Measurements from ENCODE around the gene CLRN2. TPM values are rescaled to one million over a fixed set of nuclear protein-coding genes. Genes with fewer than 3 reads are reported as not detected.

The CLRN2 gene
- polyA plus RNA-seq, 1 donor from 2014 or later, result not detected

DNA sequence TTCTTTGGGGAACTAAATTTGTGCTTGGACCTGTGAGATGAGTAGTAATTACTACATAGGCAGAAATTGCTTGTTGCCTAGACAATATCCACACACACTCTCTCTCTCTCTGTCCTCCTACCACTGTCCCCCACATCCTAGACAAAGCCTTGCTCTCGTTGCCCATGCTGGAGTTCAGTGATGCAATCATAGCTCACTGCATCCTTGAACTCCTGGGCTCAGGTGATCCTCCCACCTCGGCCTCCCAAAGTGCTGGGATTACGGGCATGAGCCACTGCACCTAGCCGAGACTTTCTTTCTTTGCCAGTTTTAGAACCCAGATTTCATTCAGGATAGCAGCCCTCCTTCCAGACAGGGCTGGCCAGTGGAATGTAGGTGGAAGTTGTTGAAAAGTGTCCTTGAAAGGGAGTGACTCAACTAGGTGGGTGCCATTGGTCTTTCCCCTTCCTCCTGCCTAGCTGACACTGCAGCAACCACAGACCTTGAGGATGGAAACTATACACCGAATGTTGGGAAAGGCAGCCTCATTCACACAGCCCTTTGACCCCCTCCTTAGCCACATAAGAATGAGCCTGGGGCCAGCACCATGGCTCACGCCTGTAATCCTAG, 45.2 kb downstream of the CLRN2 start:
- Histone ChIP-seq H3K9me3 (ENCODE audit: low read length) (no peaks in the 10 kb centered on the region), H3K9me2 (ENCODE audit: insufficient read depth, low read length) (no peaks in the 10 kb centered on the region), H3K4me2 (ENCODE audit: low read length) (no peak overlapping the region), H2AFZ (ENCODE audit: low read depth, low read length) (no peak overlapping the region), H3K9ac (ENCODE audit: low read length) (no peak overlapping the region), H3F3A (ENCODE audit: insufficient read depth, low read length, poor library complexity, severe bottlenecking) (no peaks in the 10 kb centered on the region), H4K20me1 (ENCODE audit: insufficient read depth) (no peaks in the 10 kb centered on the region), H3K36me3 (ENCODE audit: insufficient read depth, low read length) (no peaks in the 10 kb centered on the region), H3K27me3 (ENCODE audit: insufficient read depth, low read depth, low read length) (no peaks in the 10 kb centered on the region), H3K27ac (ENCODE audit: low read length) (no peak overlapping the region), H3K79me2 (replicated peaks; ENCODE audit: insufficient read depth, low read length) (no peaks in the 10 kb centered on the region), H3K4me3 (ENCODE audit: low read length) (no peak overlapping the region)
- no peak for TF ChIP-seq EZH2 (IDR thresholded peaks at IDR 0.05; ENCODE audit: borderline replicate concordance, insufficient read depth, low read length, poor library complexity, severe bottlenecking)
- TF ChIP-seq TAF1 (IDR thresholded peaks at IDR 0.05; ENCODE audit: low read depth), result no peak
- TF ChIP-seq CTCF (IDR thresholded peaks at IDR 0.05; ENCODE audit: poor library complexity, severe bottlenecking), result no peak
- no peak for TF ChIP-seq POLR2AphosphoS5 (IDR thresholded peaks at IDR 0.05)
- TF ChIP-seq, protein P1, sequence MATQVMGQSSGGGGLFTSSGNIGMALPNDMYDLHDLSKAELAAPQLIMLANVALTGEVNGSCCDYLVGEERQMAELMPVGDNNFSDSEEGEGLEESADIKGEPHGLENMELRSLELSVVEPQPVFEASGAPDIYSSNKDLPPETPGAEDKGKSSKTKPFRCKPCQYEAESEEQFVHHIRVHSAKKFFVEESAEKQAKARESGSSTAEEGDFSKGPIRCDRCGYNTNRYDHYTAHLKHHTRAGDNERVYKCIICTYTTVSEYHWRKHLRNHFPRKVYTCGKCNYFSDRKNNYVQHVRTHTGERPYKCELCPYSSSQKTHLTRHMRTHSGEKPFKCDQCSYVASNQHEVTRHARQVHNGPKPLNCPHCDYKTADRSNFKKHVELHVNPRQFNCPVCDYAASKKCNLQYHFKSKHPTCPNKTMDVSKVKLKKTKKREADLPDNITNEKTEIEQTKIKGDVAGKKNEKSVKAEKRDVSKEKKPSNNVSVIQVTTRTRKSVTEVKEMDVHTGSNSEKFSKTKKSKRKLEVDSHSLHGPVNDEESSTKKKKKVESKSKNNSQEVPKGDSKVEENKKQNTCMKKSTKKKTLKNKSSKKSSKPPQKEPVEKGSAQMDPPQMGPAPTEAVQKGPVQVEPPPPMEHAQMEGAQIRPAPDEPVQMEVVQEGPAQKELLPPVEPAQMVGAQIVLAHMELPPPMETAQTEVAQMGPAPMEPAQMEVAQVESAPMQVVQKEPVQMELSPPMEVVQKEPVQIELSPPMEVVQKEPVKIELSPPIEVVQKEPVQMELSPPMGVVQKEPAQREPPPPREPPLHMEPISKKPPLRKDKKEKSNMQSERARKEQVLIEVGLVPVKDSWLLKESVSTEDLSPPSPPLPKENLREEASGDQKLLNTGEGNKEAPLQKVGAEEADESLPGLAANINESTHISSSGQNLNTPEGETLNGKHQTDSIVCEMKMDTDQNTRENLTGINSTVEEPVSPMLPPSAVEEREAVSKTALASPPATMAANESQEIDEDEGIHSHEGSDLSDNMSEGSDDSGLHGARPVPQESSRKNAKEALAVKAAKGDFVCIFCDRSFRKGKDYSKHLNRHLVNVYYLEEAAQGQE (IDR thresholded peaks at IDR 0.05; ENCODE audit: borderline replicate concordance), result no peak
- no peak for TF ChIP-seq EP300 (conservative IDR thresholded peaks at IDR 0.05; ENCODE audit: poor library complexity, severe bottlenecking)
- no peak for TF ChIP-seq SMC3 (conservative IDR thresholded peaks at IDR 0.05; ENCODE audit: poor library complexity)
- no peak for TF ChIP-seq RAD21 (conservative IDR thresholded peaks at IDR 0.05)
- TF ChIP-seq MXI1 (conservative IDR thresholded peaks at IDR 0.05; ENCODE audit: poor library complexity, severe bottlenecking), result no peak

- H3K36me3 ChIP-seq (ENCODE audit: insufficient read depth, low read length), result no peaks in the 10 kb centered on the region
- no peaks in the 10 kb centered on the region for H3K27me3 ChIP-seq (ENCODE audit: insufficient read depth, low read depth, low read length)
- H4K20me1 ChIP-seq (ENCODE audit: insufficient read depth), result no peaks in the 10 kb centered on the region
- H3K4me3 ChIP-seq (ENCODE audit: low read length), result no peak overlapping the region
- no peaks in the 10 kb centered on the region for H3K9me2 ChIP-seq (ENCODE audit: insufficient read depth, low read length)
- H3K9me3 ChIP-seq (ENCODE audit: low read length), result no peaks in the 10 kb centered on the region
- no peak overlapping the region for H2AFZ ChIP-seq (ENCODE audit: low read depth, low read length)
- no peaks in the 10 kb centered on the region for H3K79me2 ChIP-seq (replicated peaks; ENCODE audit: insufficient read depth, low read length)
- no peak overlapping the region for H3K9ac ChIP-seq (ENCODE audit: low read length)
- H3F3A ChIP-seq (ENCODE audit: insufficient read depth, low read length, poor library complexity, severe bottlenecking), result no peaks in the 10 kb centered on the region
- TF ChIP-seq POLR2AphosphoS5 (IDR thresholded peaks at IDR 0.05) (no peak), EZH2 (IDR thresholded peaks at IDR 0.05; ENCODE audit: borderline replicate concordance, insufficient read depth, low read length, poor library complexity, severe bottlenecking) (no peak), MXI1 (conservative IDR thresholded peaks at IDR 0.05; ENCODE audit: poor library complexity, severe bottlenecking) (no peak), RAD21 (conservative IDR thresholded peaks at IDR 0.05) (no peak), CTCF (IDR thresholded peaks at IDR 0.05; ENCODE audit: poor library complexity, severe bottlenecking) (no peak), TAF1 (IDR thresholded peaks at IDR 0.05; ENCODE audit: low read depth) (no peak), SMC3 (conservative IDR thresholded peaks at IDR 0.05; ENCODE audit: poor library complexity) (no peak), EP300 (conservative IDR thresholded peaks at IDR 0.05; ENCODE audit: poor library complexity, severe bottlenecking) (no peak)
- TF ChIP-seq, protein P1 (IDR thresholded peaks at IDR 0.05; ENCODE audit: borderline replicate concordance), result no peak
- H3K4me2 ChIP-seq (ENCODE audit: low read length), result no peak overlapping the region
- no peak overlapping the region for H3K27ac ChIP-seq (ENCODE audit: low read length)
Observed at GRCh38 chr4:17561195-17561909, 46.4 kb downstream of the CLRN2 start.
